ENCODE measurements around the gene PNLIPRP2. TPM values are rescaled to one million over a fixed set of nuclear protein-coding genes. Genes with fewer than 3 reads are reported as not detected.

PNLIPRP2 gene
- total RNA-seq, 1 experiment from 2014 or later = 0.28 TPM

- no peak for TF ChIP-seq E2F4 (CRISPR knock-in tag; IDR thresholded peaks at IDR 0.05; ENCODE audit: borderline replicate concordance, low read depth)
- no peak for TF ChIP-seq ATF1 (CRISPR knock-in tag; IDR thresholded peaks at IDR 0.05)
- TF ChIP-seq USF2 (CRISPR knock-in tag; IDR thresholded peaks at IDR 0.05) = no peak
- TF ChIP-seq ZNF317 (CRISPR knock-in tag; IDR thresholded peaks at IDR 0.05; ENCODE audit: borderline replicate concordance, low read depth) = no peak
- no peak for TF ChIP-seq GRHL2 (CRISPR knock-in tag; IDR thresholded peaks at IDR 0.05; ENCODE audit: insufficient replicate concordance, severe bottlenecking)
- TF ChIP-seq NFATC4 (CRISPR knock-in tag; IDR thresholded peaks at IDR 0.05) = no peak
- no peak for TF ChIP-seq SMAD4 (CRISPR knock-in tag; IDR thresholded peaks at IDR 0.05)
- no peak for TF ChIP-seq EMX1 (CRISPR knock-in tag; IDR thresholded peaks at IDR 0.05)
- no peak for TF ChIP-seq ZNF512 (CRISPR knock-in tag; IDR thresholded peaks at IDR 0.05; ENCODE audit: borderline replicate concordance)
- TF ChIP-seq CREM (CRISPR knock-in tag; IDR thresholded peaks at IDR 0.05) = no peak
- no peak for TF ChIP-seq TCF7 (CRISPR knock-in tag; IDR thresholded peaks at IDR 0.05; ENCODE audit: low read depth)
- no peak for TF ChIP-seq ZNF219 (CRISPR knock-in tag; IDR thresholded peaks at IDR 0.05; ENCODE audit: borderline replicate concordance)
- no peak for TF ChIP-seq ATF6 (CRISPR knock-in tag; IDR thresholded peaks at IDR 0.05)
These were observed 723 bp downstream of the PNLIPRP2 start (continued) for GRCh38 chr10:116621476-116621875.

- Mint-ChIP-seq H3K36me3 (no peaks in the 10 kb centered on the region), H3K4me1 (peaks cover 6% of the 10 kb centered on the region), H3K4me3 (no peak overlapping the region), H3K27me3 (ENCODE audit: low read depth) (peaks cover 15% of the 10 kb centered on the region), H3K27ac (no peak overlapping the region), H3K9me3 (no peaks in the 10 kb centered on the region)
- ChIA-PET CTCF (no interaction called here), POLR2A (no interaction called here)
- no peak for ATAC-seq
- DNase-seq (ENCODE audit: low spot score) = no peak
- no peak for TF ChIP-seq GABPB1 (CRISPR knock-in tag; IDR thresholded peaks at IDR 0.05)
- TF ChIP-seq CTCF (IDR thresholded peaks at IDR 0.05) = no peak
- TF ChIP-seq TCF7 (CRISPR knock-in tag; IDR thresholded peaks at IDR 0.05; ENCODE audit: low read depth) = no peak
- no peak for TF ChIP-seq NFATC4 (CRISPR knock-in tag; IDR thresholded peaks at IDR 0.05)
- TF ChIP-seq ZNF138 (CRISPR knock-in tag; conservative IDR thresholded peaks at IDR 0.05) = no peak
- no peak for TF ChIP-seq ZNF532 (CRISPR knock-in tag; IDR thresholded peaks at IDR 0.05; ENCODE audit: borderline replicate concordance)
- no peak for TF ChIP-seq JAZF1 (CRISPR knock-in tag; IDR thresholded peaks at IDR 0.05)
- TF ChIP-seq TEAD1 (CRISPR knock-in tag; IDR thresholded peaks at IDR 0.05) = no peak
- TF ChIP-seq MXD4 (CRISPR knock-in tag; IDR thresholded peaks at IDR 0.05; ENCODE audit: borderline replicate concordance) = no peak
- TF ChIP-seq MYBL2 (CRISPR knock-in tag; IDR thresholded peaks at IDR 0.05) = no peak
- no peak for TF ChIP-seq IRF1 (CRISPR knock-in tag; IDR thresholded peaks at IDR 0.05)
- no peak for TF ChIP-seq ATF1 (CRISPR knock-in tag; IDR thresholded peaks at IDR 0.05)
- no peak for TF ChIP-seq KAT7 (CRISPR knock-in tag; IDR thresholded peaks at IDR 0.05; ENCODE audit: borderline replicate concordance)
These were observed 1.3 kb downstream of the PNLIPRP2 start for GRCh38 chr10:116621934-116622655.
